GM12891 (cell line): Measurements from ENCODE around the gene CEP41.

Source experiments
- POLR2A ChIP-seq: IDR thresholded peaks from 2 replicates; pipeline ENCODE4 v1.6.1; 2011; ENCODE audit warnings: low read depth, low read length, control low read depth
- SPI1 ChIP-seq: IDR thresholded peaks from 2 replicates; pipeline ENCODE4 v1.6.1; 2011; ENCODE audit warnings: low read depth, low read length, control low read depth
- TAF1 ChIP-seq: IDR thresholded peaks from 2 replicates; pipeline ENCODE4 v1.6.1; 2011; ENCODE audit warnings: low read depth, low read length, control low read depth

DNA sequence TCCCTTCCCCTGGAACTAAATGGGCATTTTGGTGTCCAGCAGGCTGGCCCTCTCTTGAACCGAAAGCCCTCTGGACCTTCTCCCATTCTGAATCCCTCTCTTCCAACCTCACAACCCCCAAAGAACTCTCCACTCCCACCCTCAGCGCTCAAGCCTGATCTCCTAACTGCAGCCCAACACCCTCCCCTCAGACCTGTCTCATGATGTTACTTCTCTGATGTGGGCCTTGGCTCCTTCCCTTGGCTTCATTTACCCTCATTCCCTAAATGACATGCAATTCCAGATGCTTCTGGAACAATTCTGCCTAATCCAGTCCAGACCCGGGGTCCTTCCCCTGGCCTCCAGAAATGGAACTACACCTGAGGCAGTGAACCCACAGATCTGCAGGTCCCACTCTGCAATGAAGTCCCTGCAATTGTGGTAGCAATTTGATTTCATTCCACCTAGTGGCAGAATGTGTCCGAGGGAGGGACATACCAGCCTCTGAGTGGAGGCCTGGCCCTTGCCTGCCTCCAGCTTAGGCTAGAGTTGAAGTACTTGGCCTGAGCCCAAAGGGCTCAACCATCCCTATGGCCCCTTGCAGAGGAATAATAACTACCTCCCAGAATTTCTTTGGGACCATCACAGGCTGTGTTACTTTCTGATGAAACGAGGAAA, 4.1 kb upstream of the CEP41 start:
- TF ChIP-seq SPI1 = no peak
- TF ChIP-seq TAF1 = no peak
- no peak for TF ChIP-seq POLR2A
